Measurements from ENCODE around the gene LDHB.
A peak's percentile ranks its signal among the peaks of the same experiment; 100 is the strongest.
"Not testable (repeated sequence)": the region's sequence is repeated elsewhere in the genome, so short reads cannot be mapped to it uniquely, and the experiment has no call there.

The LDHB gene

DNA sequence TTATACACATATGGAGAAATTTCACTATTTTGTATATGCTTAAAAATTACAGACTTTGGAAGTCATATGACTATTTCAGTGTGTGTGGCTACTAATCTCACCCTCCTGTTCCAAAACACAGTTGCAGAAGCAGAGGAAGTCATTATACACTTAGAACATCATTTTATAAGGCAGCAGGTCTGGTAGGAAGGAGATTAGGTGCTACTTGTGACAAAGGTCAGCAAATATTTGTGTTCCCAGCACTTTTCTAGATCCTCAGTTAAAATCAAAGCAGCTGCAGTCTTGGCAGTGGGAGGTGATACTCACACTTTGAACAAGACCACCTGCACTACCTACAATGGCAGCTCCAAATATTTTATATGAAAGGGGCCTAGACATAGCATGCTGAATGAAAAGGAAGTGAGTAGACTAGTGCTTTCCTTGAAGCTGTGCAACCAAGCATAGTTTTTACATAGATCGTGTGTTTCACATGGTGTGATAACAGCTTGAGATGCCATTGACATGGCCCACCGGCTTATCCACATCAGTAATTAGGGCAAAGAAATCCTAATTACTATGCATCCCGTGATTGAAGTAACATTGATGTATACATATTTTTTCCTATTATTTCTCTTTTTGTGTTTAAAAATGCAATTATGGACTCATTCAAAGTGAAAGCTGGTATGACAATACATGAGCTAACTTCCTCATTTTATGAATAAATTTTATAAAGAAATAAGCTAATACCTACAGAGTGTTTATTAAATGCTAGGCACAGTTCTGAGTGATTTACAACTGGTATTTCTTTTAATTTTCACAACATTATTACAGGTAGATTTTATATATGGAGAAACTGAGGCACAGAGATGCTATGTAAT lies 58.3 kb downstream of the LDHB start:
- no peak overlapping the region for H3K27ac ChIP-seq
- H3K4me2 ChIP-seq = peak overlapping the region; percentile 48
- no peaks in the 10 kb centered on the region for H3K36me3 ChIP-seq
- TF ChIP-seq Cebpa-rat (IDR thresholded peaks at IDR 0.05) = no peak
- H4K20me1 ChIP-seq = no peaks in the 10 kb centered on the region
- no peaks in the 10 kb centered on the region for H3K27me3 ChIP-seq
- H3K9ac ChIP-seq = no peak overlapping the region
- peaks cover 11% of the 10 kb centered on the region for H3K4me1 ChIP-seq
- H3K9me3 ChIP-seq = no peaks in the 10 kb centered on the region
- no peak overlapping the region for H3K4me3 ChIP-seq

DNA sequence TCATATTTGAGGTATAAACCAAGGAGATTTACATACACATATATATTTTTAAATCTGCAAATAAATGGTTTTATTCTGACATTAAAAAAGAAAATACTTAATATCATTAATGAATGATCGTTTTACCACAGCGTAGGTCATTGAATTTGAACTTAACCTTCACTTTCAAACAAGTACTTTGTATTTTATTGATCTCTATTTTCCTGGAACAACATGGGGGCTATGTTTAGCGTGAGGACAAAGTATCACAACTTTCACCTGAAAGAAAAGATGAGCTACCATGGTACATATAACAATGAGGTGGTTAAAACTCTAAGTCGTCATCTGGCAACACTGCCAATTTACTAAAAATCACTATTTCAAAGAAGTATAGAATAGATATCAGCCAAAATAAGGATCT lies 59.0 kb downstream of the LDHB start:
- no peak overlapping the region for H3K4me2 ChIP-seq

DNA sequence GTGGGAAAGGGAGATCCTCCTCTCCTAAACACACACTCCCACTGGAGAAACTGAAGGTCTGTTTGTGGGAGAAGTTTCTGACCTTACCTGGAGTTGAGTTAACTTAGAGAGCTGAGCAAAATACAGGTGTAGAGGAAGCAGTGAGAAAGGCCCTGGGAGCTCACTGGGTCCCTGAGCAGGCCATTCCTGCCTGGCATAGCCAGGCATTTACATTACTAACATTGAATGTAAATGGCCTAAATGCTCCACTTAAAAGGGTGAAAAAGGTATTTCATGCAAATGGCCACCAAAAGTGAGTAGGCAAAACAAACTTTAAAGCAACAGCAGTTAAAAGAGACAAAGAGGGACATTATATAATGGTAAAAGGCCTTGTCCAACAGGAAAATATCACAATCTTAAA lies 62.3 kb downstream of the LDHB start:
- not testable (repeated sequence) for H3K36me3 ChIP-seq, H3K4me3 ChIP-seq, H3K9ac ChIP-seq, H3K27ac ChIP-seq, H3K9me3 ChIP-seq, H3K4me2 ChIP-seq, H4K20me1 ChIP-seq, H3K27me3 ChIP-seq
- peaks cover 11% of the 10 kb centered on the region for H3K4me1 ChIP-seq

More for the DNA sequence above, 59.0 kb downstream of the LDHB start:
- no peaks in the 10 kb centered on the region for H3K9me3 ChIP-seq
- no peak for TF ChIP-seq Cebpa-rat (IDR thresholded peaks at IDR 0.05)
- H4K20me1 ChIP-seq = no peaks in the 10 kb centered on the region
- peaks cover 11% of the 10 kb centered on the region for H3K4me1 ChIP-seq
- H3K27me3 ChIP-seq = no peaks in the 10 kb centered on the region
- H3K27ac ChIP-seq = no peak overlapping the region
- H3K4me3 ChIP-seq = no peak overlapping the region
- H3K9ac ChIP-seq = no peak overlapping the region
- no peaks in the 10 kb centered on the region for H3K36me3 ChIP-seq

DNA sequence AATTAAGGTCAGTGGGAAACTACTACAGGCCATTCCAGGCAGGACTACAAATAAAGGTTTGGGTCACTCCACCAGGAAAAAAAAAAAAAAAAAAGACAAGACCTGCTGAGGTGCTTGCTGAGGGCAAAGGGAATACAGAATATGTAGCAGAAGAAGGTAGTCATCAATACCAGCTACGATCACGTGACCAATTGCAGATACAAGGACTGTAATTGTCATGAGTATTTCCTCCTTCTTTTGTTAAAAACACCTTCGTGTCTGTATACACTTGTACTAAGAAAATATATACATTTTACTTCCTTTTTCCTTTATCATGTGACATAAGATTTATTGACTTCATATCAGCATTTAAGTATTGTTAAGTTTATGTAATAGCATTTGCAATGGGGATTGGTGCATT lies 72.2 kb downstream of the LDHB start:
- Histone ChIP-seq H3K27ac (no peak overlapping the region), H3K4me3 (no peak overlapping the region), H3K36me3 (no peaks in the 10 kb centered on the region)

More for the DNA sequence above, 72.2 kb downstream of the LDHB start:
- H3K4me1 ChIP-seq = no peaks in the 10 kb centered on the region
- no peaks in the 10 kb centered on the region for H4K20me1 ChIP-seq
- H3K9me3 ChIP-seq = peaks cover 5% of the 10 kb centered on the region
- TF ChIP-seq Cebpa-rat (IDR thresholded peaks at IDR 0.05) = no peak
- no peak overlapping the region for H3K4me2 ChIP-seq
- no peaks in the 10 kb centered on the region for H3K27me3 ChIP-seq
- no peak overlapping the region for H3K9ac ChIP-seq
